Measurements from ENCODE around the gene FAM107A. TPM values are rescaled to one million over a fixed set of nuclear protein-coding genes. Genes with fewer than 3 reads are reported as not detected.

Gene FAM107A
- total RNA-seq, 1 donor from 2014 or later = not detected

- Mint-ChIP-seq H3K4me1 (peaks cover 5% of the 10 kb centered on the region), H3K27me3 (no peaks in the 10 kb centered on the region), H3K36me3 (ENCODE audit: low read depth) (no peaks in the 10 kb centered on the region), H3K9me3 (no peaks in the 10 kb centered on the region), H3K27ac (no peak overlapping the region), H3K4me3 (no peak overlapping the region)
- DNase-seq (no peak), ATAC-seq (ENCODE audit: low read depth) (no peak)
- ChIA-PET CTCF (interaction anchor here (1.0 to 1.7 kb wide), 3 partner anchors 10 to 231 kb away, joined by 3 to 4 read pairs (median 4); partner anchors contain the start of genes HTD2 and RPP14), POLR2A (interaction anchor here (0.7 to 1.4 kb wide), 2 partner anchors 232 to 444 kb away, joined by 3 read pairs; partner anchors contain the start of genes HTD2 and RPP14)
- TF ChIP-seq CTCF (IDR thresholded peaks at IDR 0.05) = no peak
- intact Hi-C loops (cut with micrococcal nuclease) = no loop called here
These were observed 39.5 kb downstream of the FAM107A start for GRCh38 chr3:58537412-58538301.

GRCh38 chr3:58536501-58537411 lies 40.4 kb downstream of the FAM107A start, which contains the start of gene ACOX2:
Gene ACOX2, minus strand, starts transcription at chr3:58537190. Its CDS starts 2,084 bp downstream, at chr3:58535106.
- ChIA-PET CTCF (interaction anchor here (0.9 to 3.9 kb wide), 3 partner anchors 73 to 320 kb away, joined by 3 to 39 read pairs (median 4); partner anchors contain the start of genes HTD2 and RPP14), POLR2A (interaction anchor here (0.7 kb wide), 1 partner anchor 443 kb away, joined by 3 read pairs; no protein-coding TSS in a partner anchor)
- H3K27ac Mint-ChIP-seq = no peak within 1 kb of the TSS
- DNase-seq (no peak), ATAC-seq (ENCODE audit: low read depth) (no peak)
- no peaks in the 10 kb centered on the region for H3K9me3 Mint-ChIP-seq
- H3K36me3 Mint-ChIP-seq (ENCODE audit: low read depth) = no peaks in the 10 kb centered on the region
- H3K27me3 Mint-ChIP-seq = no peaks in the 10 kb centered on the region
- H3K4me3 Mint-ChIP-seq = no peak within 1 kb of the TSS
- no peak for TF ChIP-seq CTCF (IDR thresholded peaks at IDR 0.05)
- H3K4me1 Mint-ChIP-seq = peaks cover 7% of the 10 kb centered on the region
- intact Hi-C loops (cut with micrococcal nuclease) = no loop called here

GRCh38 chr3:58535531-58536500 lies 41.4 kb downstream of the FAM107A start:
- no peaks in the 10 kb centered on the region for H3K27me3 Mint-ChIP-seq
- H3K4me1 Mint-ChIP-seq = peaks cover 7% of the 10 kb centered on the region
- no peak overlapping the region for H3K4me3 Mint-ChIP-seq
- ATAC-seq (ENCODE audit: low read depth) (no peak), DNase-seq (no peak)
- H3K9me3 Mint-ChIP-seq = no peaks in the 10 kb centered on the region
- POLR2A ChIA-PET = interaction anchor here (0.5 kb wide), 1 partner anchor 181 kb away, joined by 4 read pairs; no protein-coding TSS in a partner anchor
- no peaks in the 10 kb centered on the region for H3K36me3 Mint-ChIP-seq (ENCODE audit: low read depth)
- H3K27ac Mint-ChIP-seq = no peak overlapping the region
- intact Hi-C loops (cut with micrococcal nuclease) = no loop called here
- CTCF ChIA-PET = interaction anchor here (0.9 to 3.9 kb wide), 4 partner anchors 72 to 319 kb away, joined by 3 to 39 read pairs (median 4); partner anchors contain the start of genes HTD2 and RPP14
- TF ChIP-seq CTCF (IDR thresholded peaks at IDR 0.05) = no peak

- CTCF ChIA-PET = interaction anchor here (1.2 to 3.9 kb wide), 5 partner anchors 71 to 357 kb away, joined by 3 to 39 read pairs (median 6); partner anchors contain the start of genes HTD2 and RPP14
- no peak for TF ChIP-seq CTCF (IDR thresholded peaks at IDR 0.05)
- DNase-seq = no peak
- Mint-ChIP-seq H3K27ac (no peak overlapping the region), H3K27me3 (no peaks in the 10 kb centered on the region), H3K4me3 (no peak overlapping the region), H3K4me1 (peaks cover 7% of the 10 kb centered on the region), H3K9me3 (no peaks in the 10 kb centered on the region), H3K36me3 (ENCODE audit: low read depth) (no peaks in the 10 kb centered on the region)
- POLR2A ChIA-PET = interaction anchor here (1.7 kb wide), 1 partner anchor 43 kb away, joined by 3 read pairs; the partner anchor contains the start of gene KCTD6
- no peak for ATAC-seq (ENCODE audit: low read depth)
- intact Hi-C loops (cut with micrococcal nuclease) = no loop called here
These were observed 42.3 kb downstream of the FAM107A start for GRCh38 chr3:58534592-58535494.
